ENCODE data around the gene ELMO1. TPM values are rescaled to one million over a fixed set of nuclear protein-coding genes. Genes with fewer than 3 reads are reported as not detected.
A peak's percentile ranks its signal among the peaks of the same experiment; 100 is the strongest.

The ELMO1 gene
- total RNA-seq, 1 donor from 2014 or later = 151 TPM

GRCh38 chr7:37377231-37377630, 71.4 kb downstream of the ELMO1 start:
- Mint-ChIP-seq H3K9me3 (ENCODE audit: unreplicated experiment) (peaks cover 4% of the 10 kb centered on the region), H3K4me3 (ENCODE audit: unreplicated experiment) (peak overlapping the region; percentile 51), H3K4me1 (ENCODE audit: unreplicated experiment) (peaks cover 39% of the 10 kb centered on the region), H3K27me3 (ENCODE audit: unreplicated experiment) (peaks cover 10% of the 10 kb centered on the region), H3K27ac (ENCODE audit: unreplicated experiment) (no peak overlapping the region), H3K36me3 (ENCODE audit: low read depth, unreplicated experiment) (peaks cover 36% of the 10 kb centered on the region)
- TF ChIP-seq CTCF (IDR thresholded peaks at IDR 0.05; ENCODE audit: unreplicated experiment) = no peak
- DNase-seq (ENCODE audit: low spot score) = no peak

- peak overlapping the region; percentile 41 for H3K27ac Mint-ChIP-seq (ENCODE audit: unreplicated experiment)
These were observed 72.3 kb downstream of the ELMO1 start for GRCh38 chr7:37376386-37376785.

DNA sequence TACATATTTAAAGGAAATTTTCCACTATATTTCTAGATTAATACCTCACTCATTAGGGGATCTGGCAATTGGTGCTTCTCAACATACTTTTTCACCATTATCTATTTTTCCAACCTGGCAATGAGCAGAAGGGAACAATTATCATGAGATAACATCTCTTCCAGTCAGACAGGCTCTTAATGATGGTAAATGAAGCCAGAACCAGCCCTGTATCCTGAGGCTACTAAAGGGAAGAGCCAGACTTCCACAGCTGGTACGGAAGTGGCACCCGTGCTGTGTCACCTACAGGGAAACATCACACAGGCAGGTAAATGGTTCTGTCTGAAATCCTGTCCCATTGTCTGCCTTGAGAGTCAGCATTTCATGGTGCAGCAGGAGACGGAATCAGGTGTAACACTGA, 75.9 kb downstream of the ELMO1 start:
- no peak for DNase-seq (ENCODE audit: low spot score)
- Mint-ChIP-seq H3K4me1 (ENCODE audit: unreplicated experiment) (peaks cover 25% of the 10 kb centered on the region), H3K27ac (ENCODE audit: unreplicated experiment) (no peak overlapping the region), H3K36me3 (ENCODE audit: low read depth, unreplicated experiment) (peaks cover 15% of the 10 kb centered on the region), H3K27me3 (ENCODE audit: unreplicated experiment) (peaks cover 3% of the 10 kb centered on the region), H3K9me3 (ENCODE audit: unreplicated experiment) (peaks cover 4% of the 10 kb centered on the region), H3K4me3 (ENCODE audit: unreplicated experiment) (no peak overlapping the region)
- no peak for TF ChIP-seq CTCF (IDR thresholded peaks at IDR 0.05; ENCODE audit: unreplicated experiment)

More at GRCh38 chr7:37376386-37376785, 72.3 kb downstream of the ELMO1 start:
- Mint-ChIP-seq H3K9me3 (ENCODE audit: unreplicated experiment) (peaks cover 4% of the 10 kb centered on the region), H3K27me3 (ENCODE audit: unreplicated experiment) (peaks cover 10% of the 10 kb centered on the region), H3K4me1 (ENCODE audit: unreplicated experiment) (peaks cover 35% of the 10 kb centered on the region), H3K36me3 (ENCODE audit: low read depth, unreplicated experiment) (peaks cover 36% of the 10 kb centered on the region), H3K4me3 (ENCODE audit: unreplicated experiment) (peak overlapping the region; percentile 72)
- DNase-seq (ENCODE audit: low spot score) = no peak
- TF ChIP-seq CTCF (IDR thresholded peaks at IDR 0.05; ENCODE audit: unreplicated experiment) = no peak

- H3K4me3 Mint-ChIP-seq (ENCODE audit: unreplicated experiment) = no peak overlapping the region
These were observed 76.9 kb downstream of the ELMO1 start for GRCh38 chr7:37371755-37372154.

DNA sequence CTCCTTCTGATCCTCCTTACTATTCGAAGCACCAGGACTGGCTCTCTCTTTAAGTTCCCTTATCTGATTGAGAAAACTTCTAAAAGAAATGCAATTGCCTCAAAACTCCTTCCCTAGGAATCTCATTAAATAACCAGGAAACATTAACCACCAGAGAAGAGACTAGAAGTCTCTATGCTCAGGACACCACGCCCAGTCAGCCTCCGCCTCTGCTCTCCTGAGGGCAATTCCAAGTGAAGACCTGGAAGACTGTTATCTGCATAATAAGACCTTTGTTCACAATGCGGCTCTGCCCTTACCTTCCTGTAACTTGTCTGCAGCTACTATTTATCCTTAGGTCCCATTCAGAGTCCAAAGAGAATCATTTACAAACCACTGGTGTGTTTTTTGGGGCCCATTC, 78.8 kb downstream of the ELMO1 start:
- no peak for DNase-seq (ENCODE audit: low spot score)
- no peaks in the 10 kb centered on the region for H3K9me3 Mint-ChIP-seq (ENCODE audit: unreplicated experiment)
- no peak overlapping the region for H3K4me3 Mint-ChIP-seq (ENCODE audit: unreplicated experiment)
- no peak overlapping the region for H3K27ac Mint-ChIP-seq (ENCODE audit: unreplicated experiment)
- peaks cover 40% of the 10 kb centered on the region for H3K4me1 Mint-ChIP-seq (ENCODE audit: unreplicated experiment)
- TF ChIP-seq CTCF (IDR thresholded peaks at IDR 0.05; ENCODE audit: unreplicated experiment) = no peak
- peaks cover 11% of the 10 kb centered on the region for H3K36me3 Mint-ChIP-seq (ENCODE audit: low read depth, unreplicated experiment)
- no peaks in the 10 kb centered on the region for H3K27me3 Mint-ChIP-seq (ENCODE audit: unreplicated experiment)

More at GRCh38 chr7:37371755-37372154, 76.9 kb downstream of the ELMO1 start:
- DNase-seq (ENCODE audit: low spot score) = no peak
- Mint-ChIP-seq H3K27ac (ENCODE audit: unreplicated experiment) (no peak overlapping the region), H3K4me1 (ENCODE audit: unreplicated experiment) (peaks cover 31% of the 10 kb centered on the region), H3K27me3 (ENCODE audit: unreplicated experiment) (no peaks in the 10 kb centered on the region), H3K9me3 (ENCODE audit: unreplicated experiment) (peaks cover 4% of the 10 kb centered on the region), H3K36me3 (ENCODE audit: low read depth, unreplicated experiment) (peaks cover 14% of the 10 kb centered on the region)
- TF ChIP-seq CTCF (IDR thresholded peaks at IDR 0.05; ENCODE audit: unreplicated experiment) = no peak

All from endothelial cell (in vitro differentiated cells).